ENCODE measurements around the gene ZDHHC9.

The ZDHHC9 gene

DNA sequence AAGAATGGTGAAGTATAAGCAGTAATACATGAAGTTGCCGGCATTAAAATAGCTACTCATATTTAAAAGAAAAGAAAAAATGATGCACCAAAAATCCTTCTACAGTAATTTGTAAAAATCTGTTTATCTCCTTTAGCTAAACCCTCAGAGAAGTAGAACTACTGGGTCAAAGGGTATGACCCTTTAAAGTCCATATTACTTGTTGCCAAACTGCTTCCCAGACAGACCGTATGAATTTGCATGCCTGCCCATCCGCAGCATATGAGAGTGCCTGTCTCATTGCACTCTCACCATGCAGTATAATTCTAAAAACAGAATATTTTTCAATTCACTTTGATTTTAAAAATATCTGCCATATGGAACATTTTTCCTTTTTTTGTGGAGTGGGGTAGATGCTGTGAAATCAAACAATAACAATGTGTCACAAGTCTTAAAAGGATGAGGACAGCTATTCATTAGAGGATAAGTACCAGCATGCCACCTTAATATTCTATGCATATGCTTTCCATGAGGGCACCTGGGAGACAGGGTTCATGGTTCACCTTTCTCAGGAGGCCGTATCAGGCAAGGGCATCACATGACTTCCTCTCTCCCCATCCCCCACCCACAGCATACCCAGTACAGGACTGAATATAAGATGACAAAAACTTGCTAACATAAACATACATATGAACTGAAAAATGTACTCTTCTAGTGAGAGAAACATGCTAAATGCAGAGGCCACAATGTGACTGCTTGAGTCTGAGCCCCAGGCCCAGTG lies 17.8 kb downstream of the ZDHHC9 start:
- no peak for DNase-seq
- in situ Hi-C loops (cut with HindIII; ENCODE audit: low pct_ligation_motif_present, low pct_unique_long_range_greater_than_20kb, low sequenced_read_pairs): no loop called here

DNA sequence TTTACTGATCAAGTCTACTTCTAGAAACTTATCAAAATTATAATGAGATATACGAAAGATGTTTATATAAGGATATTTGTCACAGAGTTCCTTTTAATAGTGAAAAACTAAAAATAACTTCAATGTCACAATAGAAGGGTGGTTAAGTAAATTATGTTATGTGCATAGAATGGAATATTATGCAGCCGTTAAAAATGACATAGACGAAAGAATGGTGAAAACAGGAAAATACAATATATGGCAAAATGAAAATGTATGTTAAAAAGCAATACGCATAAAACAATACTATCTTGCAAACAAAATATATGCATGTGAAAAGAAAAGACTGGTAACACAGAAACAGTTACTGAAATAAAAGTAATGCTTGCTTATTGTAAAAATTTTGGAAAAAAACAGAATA lies 19.1 kb downstream of the ZDHHC9 start:
- no peak for DNase-seq
- in situ Hi-C loops (cut with HindIII; ENCODE audit: low pct_ligation_motif_present, low pct_unique_long_range_greater_than_20kb, low sequenced_read_pairs): no loop called here

DNA sequence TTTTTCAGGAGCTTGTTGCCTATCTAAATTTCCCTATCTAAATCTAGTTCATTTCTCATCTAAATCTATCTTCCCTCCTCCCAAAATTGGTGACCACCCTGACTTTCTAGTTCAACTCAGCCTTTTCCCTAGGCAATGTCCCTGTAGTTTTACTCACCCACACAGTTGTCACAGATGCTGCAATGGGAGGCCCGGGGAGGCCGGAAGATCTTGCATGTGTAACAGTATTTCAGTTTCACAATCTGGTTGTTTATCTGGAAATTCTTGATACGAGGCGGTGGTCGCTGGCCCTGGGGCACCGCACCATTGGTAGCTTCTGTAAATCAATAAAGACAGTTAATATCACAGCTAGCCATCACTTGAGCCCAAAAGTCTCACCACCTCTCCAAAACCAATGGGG lies 20.2 kb downstream of the ZDHHC9 start:
- no peak for DNase-seq
- in situ Hi-C loops (cut with HindIII; ENCODE audit: low pct_ligation_motif_present, low pct_unique_long_range_greater_than_20kb, low sequenced_read_pairs): no loop called here

DNA sequence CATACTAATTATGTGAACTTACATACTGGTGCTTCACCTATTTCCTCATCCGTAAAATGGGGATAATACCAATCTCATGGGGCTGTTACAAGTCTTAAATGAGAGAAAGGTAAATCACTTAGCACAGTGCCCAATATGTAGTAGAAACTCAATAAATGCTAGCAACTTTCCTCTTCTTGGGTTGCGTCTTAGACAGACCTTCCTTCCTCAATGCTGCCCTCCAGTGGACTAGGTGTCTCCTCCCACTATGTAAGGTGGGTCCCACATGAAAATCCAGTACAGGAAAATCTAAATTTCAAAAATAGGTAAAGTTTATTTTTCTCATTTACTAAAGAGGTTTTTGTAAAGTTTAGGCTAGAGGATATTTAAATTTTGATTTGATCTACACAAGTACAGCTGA lies 20.6 kb downstream of the ZDHHC9 start:
- DNase-seq: peak; percentile 34
- in situ Hi-C loops (cut with HindIII; ENCODE audit: low pct_ligation_motif_present, low pct_unique_long_range_greater_than_20kb, low sequenced_read_pairs): no loop called here

DNA sequence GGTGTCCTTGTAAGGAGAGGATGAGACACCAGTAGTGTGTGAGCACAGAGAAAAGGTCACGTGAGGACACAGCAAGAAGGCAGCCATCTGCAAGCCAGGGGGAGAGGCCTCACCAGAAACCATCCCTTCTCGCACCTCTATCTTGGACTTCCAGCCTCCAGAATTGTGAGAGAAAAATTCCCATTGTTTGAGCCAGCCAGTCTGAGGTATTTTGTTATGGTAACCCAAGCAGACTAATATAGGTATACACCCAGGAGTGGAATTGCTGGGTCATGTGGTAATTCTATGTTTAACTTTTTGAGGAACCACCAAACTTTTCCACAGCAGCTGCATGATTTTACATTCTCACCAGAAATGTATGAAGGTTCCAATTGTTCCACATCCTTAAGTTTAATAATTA lies 25.6 kb downstream of the ZDHHC9 start:
- in situ Hi-C loops (cut with HindIII; ENCODE audit: low pct_ligation_motif_present, low pct_unique_long_range_greater_than_20kb, low sequenced_read_pairs): no loop called here
- DNase-seq: no peak

DNA sequence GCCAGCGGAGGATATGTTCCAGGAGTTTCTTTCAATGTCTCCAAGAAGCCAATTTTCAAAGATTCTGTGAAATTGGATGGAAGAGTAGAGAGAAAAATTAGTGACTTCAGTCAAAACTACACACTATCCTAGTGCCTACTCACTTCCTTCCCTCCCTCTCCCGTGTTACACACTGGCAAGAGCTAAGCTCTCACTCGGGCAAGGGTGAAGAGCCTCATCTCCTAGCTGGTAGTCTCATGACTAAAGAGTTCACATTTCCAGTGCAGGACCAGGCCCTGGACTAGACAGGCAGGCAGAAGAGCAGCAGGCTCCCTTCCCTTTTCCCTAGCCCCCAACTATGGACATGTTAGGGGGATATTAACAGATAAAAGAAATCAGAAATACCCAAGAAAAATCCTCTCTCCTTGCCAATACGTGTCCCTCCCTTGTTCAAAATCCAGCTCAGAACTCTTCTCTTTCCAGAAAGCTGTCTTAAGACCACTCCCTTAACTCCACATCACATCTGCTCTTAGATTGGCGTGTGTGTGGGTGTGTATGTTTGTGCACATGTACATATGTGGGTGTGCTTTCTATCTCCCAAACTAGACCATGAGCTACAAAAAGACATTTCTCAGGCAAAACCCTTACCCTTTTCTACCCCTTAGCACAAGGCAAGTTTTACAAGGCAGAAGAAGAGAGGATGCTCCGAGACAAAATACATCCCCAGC lies 29.9 kb downstream of the ZDHHC9 start:
- in situ Hi-C loops (cut with HindIII; ENCODE audit: low pct_ligation_motif_present, low pct_unique_long_range_greater_than_20kb, low sequenced_read_pairs): no loop called here
- DNase-seq: no peak

DNA sequence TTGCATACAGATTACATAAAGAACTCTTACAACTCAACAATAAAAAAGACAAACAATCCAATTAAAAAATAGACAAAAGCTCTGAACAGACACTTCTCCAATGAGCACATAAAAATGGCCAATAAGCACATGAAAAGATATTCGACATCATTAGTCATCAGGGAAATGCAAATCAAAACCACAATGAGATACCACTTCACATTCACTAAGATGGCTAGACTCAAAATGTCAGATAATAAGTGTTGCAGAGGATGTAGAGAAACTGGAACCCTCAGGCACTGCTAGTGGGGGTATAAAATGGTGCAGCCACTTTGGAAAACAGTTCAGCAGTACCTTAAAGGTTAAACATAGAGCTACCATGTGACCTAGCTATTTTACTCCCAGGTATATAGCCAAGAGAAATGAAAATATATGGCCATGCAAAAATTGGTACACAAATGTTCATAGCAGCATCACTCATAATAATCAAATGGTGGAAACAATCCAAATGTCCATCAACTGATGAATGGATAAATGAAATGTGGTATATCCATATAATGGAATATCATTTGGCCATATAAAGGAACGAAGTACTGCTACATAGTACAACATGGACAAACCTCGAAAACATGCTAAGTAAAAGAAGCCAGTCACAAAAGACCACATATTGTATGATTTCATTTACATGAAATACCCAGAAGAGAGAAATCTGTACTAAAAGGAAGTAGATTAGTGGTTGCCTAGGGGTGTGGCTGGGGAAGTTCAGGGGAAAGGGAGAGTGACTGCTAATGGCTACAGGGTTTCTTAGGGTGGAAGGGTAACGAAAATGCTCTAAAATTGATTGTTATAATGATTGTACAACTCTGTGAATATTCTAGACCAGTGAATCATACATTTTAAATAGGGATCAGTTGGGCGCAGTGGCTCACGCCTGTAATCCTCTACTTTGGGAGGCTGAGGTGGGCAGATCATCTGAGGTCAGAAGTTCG lies 34.6 kb downstream of the ZDHHC9 start:
- in situ Hi-C loops (cut with HindIII; ENCODE audit: low pct_ligation_motif_present, low pct_unique_long_range_greater_than_20kb, low sequenced_read_pairs): no loop called here
- DNase-seq: no peak

DNA sequence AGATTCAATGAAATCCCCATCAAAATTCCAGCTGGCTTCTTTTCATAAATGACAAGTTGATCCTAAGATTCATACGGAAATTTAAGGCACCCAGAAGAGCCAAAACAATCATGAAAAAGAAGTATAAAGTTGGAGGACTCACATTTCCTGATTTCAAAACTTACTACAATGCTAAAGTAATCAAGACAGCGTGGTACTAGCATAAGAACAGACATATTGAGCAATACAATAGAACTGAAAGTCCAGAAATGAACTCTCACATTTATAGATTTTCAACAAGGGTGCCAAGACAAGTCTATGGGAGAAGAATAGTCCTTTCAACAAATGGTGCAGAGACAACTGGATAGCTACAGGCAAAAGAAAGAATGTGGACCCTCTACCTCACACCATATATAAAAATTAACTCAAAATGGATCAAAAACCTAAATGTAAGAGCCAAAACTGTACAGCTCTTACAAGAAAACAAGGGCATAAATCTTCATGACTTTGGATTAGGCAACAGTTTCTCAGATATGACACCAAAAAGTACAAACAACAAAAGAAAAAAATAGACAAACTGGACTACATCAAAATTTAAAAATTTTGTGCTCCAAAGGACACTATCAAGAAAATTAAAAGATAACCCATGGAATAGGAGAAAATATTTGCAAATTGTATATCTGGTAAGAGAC lies 35.4 kb downstream of the ZDHHC9 start:
- in situ Hi-C loops (cut with HindIII; ENCODE audit: low pct_ligation_motif_present, low pct_unique_long_range_greater_than_20kb, low sequenced_read_pairs): no loop called here

DNA sequence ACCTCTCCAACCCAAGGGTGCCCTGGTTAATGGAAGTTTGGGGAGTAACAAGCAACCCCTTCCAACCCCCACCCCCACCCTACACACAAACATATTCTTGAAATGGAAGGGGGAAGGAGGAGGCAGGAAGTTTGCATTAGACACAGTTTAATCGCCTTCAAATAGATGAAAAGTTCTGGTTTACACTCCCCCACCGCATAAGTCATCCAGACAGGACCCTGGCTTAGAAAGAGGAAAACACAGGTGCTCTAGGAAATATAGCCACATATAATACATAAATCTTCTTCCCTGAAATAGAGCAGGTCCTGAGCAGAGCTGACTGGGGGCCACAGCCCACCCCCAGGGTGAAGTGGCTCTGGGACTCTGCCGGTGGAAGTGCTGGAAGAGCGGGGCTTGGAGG lies 38.9 kb downstream of the ZDHHC9 start:
- in situ Hi-C loops (cut with HindIII; ENCODE audit: low pct_ligation_motif_present, low pct_unique_long_range_greater_than_20kb, low sequenced_read_pairs): no loop called here

More for the DNA sequence above, 35.4 kb downstream of the ZDHHC9 start:
- no peak for DNase-seq

DNA sequence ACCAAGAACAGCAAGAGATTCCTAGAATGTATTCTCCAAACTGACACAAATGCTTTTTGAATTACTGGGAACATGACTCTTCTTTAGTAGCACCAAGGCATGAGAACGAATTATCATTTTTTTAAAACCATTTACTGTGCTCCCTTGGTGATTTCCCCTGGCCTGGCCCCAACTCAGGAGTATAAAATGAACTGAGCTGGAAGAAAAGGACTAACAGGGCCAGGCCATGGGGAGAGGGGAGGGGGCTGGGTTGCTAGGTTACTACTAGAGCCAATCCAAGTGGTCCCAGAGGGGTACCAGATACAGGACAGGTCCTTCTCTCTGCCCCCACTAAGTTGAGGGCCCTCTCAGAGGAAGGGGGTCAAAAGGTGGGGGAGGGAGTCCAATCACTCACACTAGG lies 40.8 kb downstream of the ZDHHC9 start:
- DNase-seq: no peak
- in situ Hi-C loops (cut with HindIII; ENCODE audit: low pct_ligation_motif_present, low pct_unique_long_range_greater_than_20kb, low sequenced_read_pairs): no loop called here

More for the DNA sequence above, 38.9 kb downstream of the ZDHHC9 start:
- no peak for DNase-seq

DNA sequence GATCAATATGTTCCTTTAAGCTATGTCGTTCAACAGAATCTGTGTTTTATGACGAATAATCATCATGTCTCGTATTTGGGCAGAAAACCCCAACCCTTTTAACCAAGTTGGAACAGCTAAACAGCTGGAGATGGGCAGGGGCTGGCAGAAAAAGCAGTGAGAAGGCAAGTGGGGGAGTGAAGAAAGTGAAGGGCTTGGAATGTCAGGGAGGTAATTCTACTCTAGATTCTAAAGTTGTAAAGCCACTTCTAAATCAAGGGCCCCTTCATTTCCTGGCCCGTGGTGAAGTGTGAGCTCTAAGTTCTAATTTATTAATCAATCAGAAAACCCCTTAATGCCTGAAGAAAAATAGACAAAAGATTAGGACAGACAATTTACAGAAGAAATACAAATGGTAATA lies 43.5 kb downstream of the ZDHHC9 start:
- in situ Hi-C loops (cut with HindIII; ENCODE audit: low pct_ligation_motif_present, low pct_unique_long_range_greater_than_20kb, low sequenced_read_pairs): no loop called here
- DNase-seq: no peak

DNA sequence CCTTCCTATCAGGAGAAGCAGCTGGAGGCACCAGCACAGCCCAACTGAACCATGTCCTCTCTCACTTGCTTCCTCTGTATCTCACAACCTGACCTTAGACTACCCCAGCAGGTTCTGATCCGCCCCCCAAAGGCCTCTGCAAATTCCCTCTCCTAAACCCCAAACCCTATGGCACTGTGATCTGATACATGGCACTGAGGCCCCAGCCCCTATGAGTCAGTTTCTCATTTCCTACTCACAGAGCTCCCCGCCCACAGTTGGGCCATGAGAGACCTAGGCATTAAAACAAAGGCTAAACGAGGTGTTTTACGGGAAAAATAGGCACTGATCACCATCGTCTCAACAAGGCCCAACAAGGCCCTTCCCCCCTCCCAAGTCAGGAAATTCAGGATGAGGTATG lies 44.8 kb downstream of the ZDHHC9 start:
- DNase-seq: no peak
- in situ Hi-C loops (cut with HindIII; ENCODE audit: low pct_ligation_motif_present, low pct_unique_long_range_greater_than_20kb, low sequenced_read_pairs): no loop called here

DNA sequence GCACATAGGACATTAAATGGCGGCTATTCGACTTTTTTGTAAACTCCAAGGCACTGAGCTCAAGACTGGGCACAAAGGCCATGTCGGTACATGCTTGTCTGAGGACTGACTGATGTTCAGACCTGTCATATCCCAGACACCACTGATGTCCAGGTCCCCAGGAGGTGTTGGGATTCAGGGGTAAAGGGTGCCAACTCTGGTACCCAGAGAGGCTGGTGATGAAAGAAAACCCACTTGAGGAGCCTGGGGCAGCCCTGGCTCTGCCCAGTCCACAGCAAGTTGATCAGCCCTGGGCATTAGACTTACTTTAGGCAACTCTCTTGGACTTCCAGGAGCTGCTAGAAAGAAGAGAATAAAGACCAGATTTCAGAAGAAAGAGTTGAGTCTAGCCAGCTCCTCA lies 45.2 kb downstream of the ZDHHC9 start:
- no peak for DNase-seq
- in situ Hi-C loops (cut with HindIII; ENCODE audit: low pct_ligation_motif_present, low pct_unique_long_range_greater_than_20kb, low sequenced_read_pairs): no loop called here

DNA sequence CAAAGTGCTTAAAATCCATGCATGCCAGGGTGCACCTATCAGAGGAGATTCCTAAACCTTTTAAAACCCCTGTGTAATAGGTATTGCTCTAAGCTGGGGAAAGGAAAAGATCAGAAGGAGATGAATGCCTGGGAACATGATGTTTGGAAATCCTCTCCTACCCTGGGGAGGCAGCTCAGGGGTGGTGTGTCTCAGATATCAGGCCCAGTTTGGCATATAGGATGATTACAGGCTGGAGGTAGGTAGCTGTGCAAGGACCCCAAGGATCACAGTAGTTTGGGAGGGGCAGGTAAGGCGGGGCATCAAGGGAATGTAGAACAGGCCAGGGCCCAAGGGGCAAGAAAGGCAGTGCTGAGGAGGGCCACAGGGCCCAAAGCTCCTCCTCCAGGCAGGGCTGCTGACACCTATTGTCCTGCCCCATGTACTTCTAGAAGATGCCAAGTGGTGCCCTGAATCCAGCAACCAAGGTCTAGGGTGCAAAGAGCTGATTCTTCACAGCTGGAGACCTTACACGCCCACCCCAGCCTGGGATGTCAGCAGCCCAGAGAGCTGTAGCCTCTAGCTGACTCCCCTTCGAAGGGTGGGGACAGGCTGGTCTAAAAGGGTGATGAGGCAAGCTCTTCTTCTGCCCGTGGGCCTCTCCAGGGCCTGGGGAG lies 46.3 kb downstream of the ZDHHC9 start:
- in situ Hi-C loops (cut with HindIII; ENCODE audit: low pct_ligation_motif_present, low pct_unique_long_range_greater_than_20kb, low sequenced_read_pairs): no loop called here
- no peak for DNase-seq

DNA sequence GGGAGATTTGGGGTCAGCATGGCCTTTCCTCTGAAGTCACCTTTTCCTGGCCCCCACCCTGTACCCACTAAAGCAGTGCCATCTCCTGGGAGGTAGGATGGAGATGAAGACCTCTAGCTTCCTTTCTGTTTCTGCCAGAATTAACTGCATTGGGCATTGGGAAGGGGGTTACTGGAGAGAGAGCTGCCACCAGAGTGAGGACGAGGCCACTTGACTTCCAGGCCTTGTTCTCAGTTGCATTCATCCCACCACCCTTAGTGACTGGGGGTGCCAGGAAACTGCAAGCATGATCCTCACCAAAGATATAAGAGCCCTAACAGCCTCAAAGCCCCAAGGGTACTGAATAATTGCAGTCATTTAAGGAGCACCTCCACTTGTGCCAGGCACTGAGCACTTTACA lies 48.1 kb downstream of the ZDHHC9 start:
- no peak for DNase-seq
- in situ Hi-C loops (cut with HindIII; ENCODE audit: low pct_ligation_motif_present, low pct_unique_long_range_greater_than_20kb, low sequenced_read_pairs): no loop called here

DNA sequence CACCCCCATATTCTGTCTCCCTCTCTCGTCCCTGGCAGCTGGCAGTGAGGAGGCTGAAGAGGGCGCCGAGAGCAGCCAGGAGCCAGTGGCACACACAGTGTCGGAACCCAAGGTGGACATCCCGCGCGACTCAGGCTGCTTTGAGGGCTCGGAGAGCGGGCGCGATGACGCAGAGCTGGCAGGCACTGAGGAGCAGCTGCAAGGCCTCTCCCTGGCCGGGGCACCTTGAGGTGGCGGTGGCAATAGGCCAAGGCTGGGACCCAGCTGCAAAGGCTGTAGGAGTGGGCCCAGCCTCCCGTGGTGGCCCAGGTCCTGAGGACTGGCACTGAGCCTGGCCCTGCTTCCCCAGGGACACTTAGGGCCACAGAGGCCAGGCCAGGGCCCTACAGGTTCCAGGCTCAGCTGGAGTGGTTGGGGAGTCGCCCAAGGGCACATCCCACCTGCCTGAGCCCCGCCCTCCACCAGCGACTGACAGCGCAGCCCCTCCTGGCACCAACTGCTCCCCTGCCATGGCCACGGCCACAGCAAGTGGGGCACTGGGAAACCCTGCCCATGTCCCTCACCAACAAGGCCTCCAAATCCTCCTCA lies 50.0 kb downstream of the ZDHHC9 start:
- DNase-seq: no peak
- in situ Hi-C loops (cut with HindIII; ENCODE audit: low pct_ligation_motif_present, low pct_unique_long_range_greater_than_20kb, low sequenced_read_pairs): no loop called here

DNA sequence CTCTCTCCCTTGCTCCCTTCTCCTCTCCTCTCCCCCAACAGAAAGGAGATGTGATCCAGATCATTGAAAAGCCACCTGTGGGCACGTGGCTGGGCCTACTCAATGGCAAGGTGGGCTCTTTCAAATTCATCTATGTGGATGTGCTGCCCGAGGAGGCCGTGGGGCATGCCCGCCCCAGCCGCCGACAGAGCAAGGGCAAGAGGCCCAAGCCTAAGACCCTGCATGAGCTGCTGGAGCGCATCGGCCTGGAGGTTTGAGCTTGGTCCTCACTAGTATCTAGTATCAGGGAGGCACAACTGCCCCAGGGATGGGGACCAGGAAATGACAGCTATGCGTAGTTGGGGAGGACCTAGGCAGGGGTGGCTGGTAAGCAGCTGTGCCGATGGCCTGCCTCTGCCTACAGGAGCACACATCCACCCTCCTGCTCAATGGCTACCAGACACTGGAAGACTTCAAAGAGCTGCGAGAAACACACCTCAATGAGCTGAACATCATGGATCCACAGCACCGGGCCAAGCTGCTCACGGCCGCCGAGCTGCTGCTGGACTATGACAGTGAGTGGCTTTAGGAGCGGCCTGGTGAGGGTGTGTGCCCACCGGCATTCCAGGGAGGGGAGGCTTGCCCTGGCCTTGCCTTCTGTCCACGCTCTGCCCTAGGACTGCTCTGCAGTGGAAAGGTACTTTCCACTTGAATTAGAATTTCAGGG lies 50.9 kb downstream of the ZDHHC9 start:
- no peak for DNase-seq
- in situ Hi-C loops (cut with HindIII; ENCODE audit: low pct_ligation_motif_present, low pct_unique_long_range_greater_than_20kb, low sequenced_read_pairs): no loop called here
